Suppressor macrophage treated with lipopolysaccharide for 4 hours (primary cell): ENCODE data around the gene BMP6.

Experiments
- DNase-seq: peaks from one replicate; pipeline ENCODE4 v3.0.0-alpha.2; 2020

BMP6 gene

GRCh38 chr6:7725849-7726415, at the start of gene BMP6:
Gene BMP6 (plus strand): TSS chr6:7726099. CDS start chr6:7726956, 857 bp downstream.
- peak; percentile 85 for DNase-seq

DNA sequence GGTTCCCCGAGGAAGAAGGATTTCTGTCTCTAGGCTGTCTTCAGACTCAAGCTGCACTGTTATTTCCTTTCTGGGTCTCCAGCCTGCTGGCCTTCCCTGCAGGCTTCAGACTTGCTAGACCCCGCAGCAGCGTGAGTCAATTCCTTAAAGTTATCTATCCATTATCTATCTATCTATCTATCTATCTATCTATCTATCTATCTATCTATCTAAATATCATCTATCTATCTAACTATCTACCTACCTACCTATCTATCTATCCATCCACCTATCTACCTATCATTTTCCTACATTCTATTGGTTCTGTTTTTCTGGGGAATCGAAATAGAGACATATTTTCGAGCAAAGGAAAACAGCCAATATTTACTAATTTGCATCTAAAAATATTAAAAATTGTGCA, 48.7 kb upstream of the BMP6 start:
- DNase-seq, result no peak

- DNase-seq, result no peak
These were observed 45.4 kb upstream of the BMP6 start for GRCh38 chr6:7680393-7681075.

GRCh38 chr6:7681449-7681848, 44.5 kb upstream of the BMP6 start:
- no peak for DNase-seq

DNA sequence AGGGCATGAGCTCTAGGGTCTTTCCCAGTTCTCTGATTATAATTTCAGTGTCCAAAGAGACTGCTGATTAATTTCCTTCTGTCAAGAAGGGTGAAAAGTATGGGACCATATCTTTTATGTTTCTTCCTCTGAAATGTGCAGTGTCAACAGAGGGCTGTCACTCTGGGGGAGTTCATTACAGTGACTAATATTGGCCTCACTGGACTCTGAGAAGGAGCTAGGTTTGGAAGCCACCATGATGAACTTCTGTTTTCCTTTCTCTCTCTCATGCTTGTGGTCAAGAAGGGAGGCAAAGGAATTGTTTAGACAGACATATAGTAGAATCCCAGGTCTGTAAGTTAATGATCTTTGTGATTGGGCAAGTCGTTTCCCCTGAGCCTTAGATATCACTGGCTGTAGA, 41.8 kb upstream of the BMP6 start:
- peak; percentile 8 for DNase-seq

DNA sequence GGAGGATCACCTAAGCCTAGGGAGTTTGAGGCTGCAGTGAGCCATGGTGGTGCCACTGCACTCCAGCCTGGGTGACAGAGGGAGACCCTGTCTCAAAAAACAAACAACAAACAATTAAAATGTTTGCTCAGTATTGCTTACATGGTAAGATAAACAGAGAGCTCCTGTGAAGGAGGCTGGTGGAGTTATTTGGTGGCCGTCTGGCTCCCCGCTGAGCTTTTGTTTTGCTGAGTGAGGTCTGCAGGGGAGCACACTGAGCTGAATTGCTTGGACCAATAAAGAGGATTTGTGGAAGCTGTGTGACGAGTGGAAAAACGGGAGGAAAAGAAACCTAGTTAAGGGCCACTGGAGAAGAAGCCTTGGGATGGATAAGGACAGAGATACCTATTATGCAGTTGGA, 41.1 kb upstream of the BMP6 start:
- DNase-seq, result no peak

DNA sequence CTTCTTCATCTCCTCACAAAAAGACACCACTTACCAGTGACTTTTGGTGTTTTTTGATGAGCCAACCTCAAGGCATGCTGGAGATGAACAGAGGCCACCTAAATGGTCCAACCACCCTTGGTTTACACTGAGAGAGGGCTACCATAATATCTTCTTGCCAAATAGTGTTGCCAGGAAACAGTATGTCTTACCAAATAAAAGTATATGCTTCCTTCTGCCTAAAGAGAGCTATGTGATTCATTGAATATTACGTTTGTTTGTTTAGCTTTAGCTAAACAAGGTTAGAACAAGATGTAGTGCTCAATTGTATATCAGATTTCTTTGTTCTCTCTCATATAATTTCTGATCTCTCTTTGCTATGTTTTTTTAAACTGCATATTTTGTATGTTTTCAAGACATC, 40.6 kb upstream of the BMP6 start:
- DNase-seq, result no peak

DNA sequence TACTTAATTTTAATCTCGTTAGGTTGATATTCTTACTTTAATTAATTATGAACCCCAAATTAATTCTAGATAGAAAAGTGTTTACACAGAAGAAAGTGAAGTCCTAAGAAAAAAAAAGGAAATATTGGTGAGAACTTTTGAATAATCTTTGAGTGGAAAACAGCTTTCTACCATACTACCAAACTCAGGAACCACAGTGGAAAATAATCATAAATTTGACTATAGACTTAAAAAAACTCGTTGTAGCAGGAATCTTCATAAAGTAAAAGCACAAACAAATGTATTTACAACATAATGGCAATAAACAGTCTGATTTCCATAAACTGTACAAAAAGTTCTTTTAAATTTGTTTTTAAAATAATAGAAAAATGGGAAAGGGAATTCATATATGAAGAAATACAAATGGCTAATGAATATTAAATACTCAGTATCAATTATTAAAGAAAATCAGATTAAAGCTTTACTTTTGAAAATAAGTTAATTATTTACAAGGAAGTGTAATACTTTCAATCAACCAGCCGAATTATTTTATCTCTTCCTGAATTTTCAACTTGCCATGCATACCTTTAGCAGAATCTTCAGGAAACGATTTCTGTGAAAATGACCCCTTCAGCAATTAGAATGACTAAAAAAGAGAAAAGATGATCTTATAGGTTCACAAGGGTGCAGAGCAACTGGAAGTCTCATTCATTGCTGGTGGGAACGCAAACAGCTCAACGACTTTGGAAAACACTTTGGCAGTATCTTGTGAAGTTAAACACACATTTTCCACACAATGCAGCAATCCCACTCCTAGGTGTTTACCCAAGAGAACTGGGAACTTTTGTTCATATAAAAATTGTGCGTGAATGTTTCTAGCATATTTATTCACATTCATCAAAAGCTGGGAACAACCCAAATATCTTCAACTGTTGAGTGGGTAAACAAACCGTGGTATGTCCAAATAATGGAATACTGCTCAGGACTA, 38.5 kb upstream of the BMP6 start:
- no peak for DNase-seq

- no peak for DNase-seq
These were observed 34.9 kb upstream of the BMP6 start for GRCh38 chr6:7691021-7691420.

GRCh38 chr6:7691675-7692452, 34.0 kb upstream of the BMP6 start:
- peak; percentile 1 for DNase-seq

GRCh38 chr6:7692453-7692784, 33.5 kb upstream of the BMP6 start:
- DNase-seq, result no peak

DNA sequence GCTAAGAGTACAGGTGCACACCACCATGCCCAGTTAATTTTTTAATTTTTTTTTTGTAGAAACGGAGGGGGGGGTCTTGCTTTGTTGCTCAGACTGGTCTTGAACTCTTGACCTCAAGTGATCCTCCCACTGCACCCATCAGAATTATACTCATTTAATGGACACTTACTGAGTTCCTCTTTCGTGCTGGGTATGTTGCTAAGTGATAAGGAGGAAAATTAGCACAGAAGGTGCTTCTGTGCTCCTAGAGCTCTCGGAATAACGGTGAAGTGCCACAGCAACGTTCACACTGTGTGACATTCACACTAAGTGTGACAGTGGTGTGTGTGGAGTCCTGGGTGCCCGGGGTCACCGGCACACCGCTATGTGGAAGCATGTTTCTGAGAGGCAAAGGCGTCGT, 32.1 kb upstream of the BMP6 start:
- no peak for DNase-seq

GRCh38 chr6:7696061-7696460, 29.8 kb upstream of the BMP6 start:
- no peak for DNase-seq

GRCh38 chr6:7697432-7697819, 28.5 kb upstream of the BMP6 start:
- no peak for DNase-seq

DNA sequence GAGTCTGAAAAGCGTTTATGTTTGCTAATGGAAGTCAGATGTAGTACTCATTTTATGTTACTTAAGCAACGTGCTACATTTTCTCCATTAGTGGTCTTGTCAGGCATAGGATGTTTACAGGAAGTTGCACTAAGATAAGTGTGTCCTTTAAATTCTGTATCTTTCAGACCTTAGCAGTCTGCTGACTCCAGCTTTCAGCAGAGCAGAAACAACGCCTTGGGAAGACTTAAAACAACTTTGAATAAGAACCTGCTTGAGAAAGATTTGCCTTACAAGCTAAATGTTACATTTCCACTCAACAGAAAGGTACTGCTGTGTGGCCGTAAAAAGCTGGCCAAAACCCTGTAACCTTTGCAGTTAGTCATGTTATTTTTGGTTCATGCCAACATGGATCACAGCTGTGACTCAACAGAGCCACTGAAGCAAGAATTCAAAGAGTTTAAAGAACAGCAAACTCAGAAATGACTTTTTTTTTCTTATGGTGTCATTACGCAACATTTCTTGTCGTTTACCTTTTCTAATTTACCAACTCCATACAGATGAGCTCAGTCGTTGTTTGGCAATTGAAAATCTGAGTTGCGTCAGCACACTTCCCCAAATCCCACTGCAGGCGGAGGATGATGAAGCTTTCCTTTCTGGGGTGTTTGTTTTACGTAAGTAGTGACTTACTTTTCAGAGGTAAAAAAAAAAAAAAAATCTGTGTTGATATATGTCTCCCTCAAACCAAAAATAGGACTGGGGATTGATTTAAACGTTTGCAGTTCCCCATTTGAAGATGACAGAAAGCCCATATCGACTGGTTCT, 27.9 kb upstream of the BMP6 start:
- peak; percentile 94 for DNase-seq

DNA sequence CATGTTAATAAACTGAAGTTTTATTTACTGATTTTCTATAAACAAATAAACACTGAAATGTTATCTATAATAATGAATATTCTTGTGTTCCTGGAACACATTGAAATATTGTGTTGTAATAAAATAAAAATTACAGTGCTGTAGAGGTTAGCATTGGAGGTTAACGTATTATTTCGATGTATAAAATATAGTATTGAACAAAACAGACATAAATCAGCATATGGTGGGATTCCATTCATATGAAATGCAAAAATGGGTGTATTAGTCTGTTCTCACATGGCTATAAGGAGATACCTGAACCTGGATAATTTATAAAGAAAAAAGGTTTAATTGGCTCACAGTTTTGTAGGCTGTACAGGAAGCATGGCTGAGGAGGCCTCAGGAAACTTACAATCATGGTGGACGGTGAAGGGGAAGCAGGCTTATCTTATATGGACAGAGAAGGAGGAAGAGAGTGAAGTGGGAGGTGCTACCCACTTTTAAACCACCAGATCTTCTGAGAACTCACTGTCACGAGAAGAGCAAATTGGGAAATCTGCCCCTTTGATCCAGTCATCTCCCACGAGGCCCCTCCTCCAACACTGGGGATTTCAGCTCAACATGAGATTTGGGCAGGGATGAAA, 24.6 kb upstream of the BMP6 start:
- DNase-seq, result peak; percentile 69

GRCh38 chr6:7703148-7703680, 22.7 kb upstream of the BMP6 start:
- DNase-seq, result no peak

DNA sequence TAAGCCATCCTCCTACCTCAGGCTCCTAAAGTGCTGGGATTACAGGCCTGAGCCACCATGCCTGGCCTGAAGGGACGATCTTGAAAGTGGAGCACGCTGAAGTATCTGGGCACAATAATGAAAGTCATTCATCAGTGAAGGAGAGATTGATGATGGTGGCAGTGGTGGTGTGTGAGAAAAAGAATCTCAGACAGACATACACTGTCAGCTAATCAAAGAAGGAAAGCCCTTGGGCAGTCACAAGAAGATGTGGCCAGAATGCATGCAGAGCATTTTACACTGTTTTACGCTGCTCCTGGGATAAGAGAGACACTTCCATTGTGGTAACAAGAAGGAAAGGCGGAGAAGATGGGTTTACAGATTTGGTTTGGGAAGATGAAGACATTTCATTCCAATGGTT, 20.4 kb upstream of the BMP6 start:
- DNase-seq, result no peak

- DNase-seq, result no peak
These were observed 19.6 kb upstream of the BMP6 start for GRCh38 chr6:7706269-7706668.

GRCh38 chr6:7707787-7708186, 18.1 kb upstream of the BMP6 start:
- no peak for DNase-seq

DNA sequence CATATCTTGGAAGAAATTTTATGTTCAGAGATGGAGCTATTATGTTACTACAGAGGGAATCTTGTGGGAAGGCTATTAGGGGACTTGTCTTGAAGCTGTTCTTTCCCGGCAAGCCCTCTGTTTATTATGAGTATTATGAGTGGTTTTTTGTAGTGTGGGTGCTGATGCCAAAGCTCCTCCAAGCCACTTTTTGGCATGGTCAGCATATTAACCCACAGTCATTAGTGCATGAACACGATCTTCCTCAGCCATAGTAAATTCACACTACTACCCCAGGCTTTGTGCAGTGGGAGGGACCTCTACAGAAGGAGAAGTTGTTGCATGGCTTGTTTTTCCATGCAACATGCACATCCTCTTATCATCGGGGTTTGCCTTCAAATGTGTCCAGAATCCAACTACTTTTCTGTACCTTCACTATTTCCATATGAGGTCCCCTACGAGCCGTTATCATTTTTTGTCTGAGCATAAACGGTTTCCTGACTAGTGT, 6.5 kb upstream of the BMP6 start:
- DNase-seq, result no peak
